Fibroblast of the aortic adventitia (primary cell): ENCODE data around the gene SERINC4. TPM values are rescaled to one million over a fixed set of nuclear protein-coding genes. Genes with fewer than 3 reads are reported as not detected.

Experiments used
- DNase-seq: peaks from one replicate; pipeline ENCODE4 v3.0.0-alpha.2; 2010; ENCODE audit warnings: low read depth
- H3K4me3 ChIP-seq: 2 replicates; pipeline ENCODE4 v1.5.1; 2011; ENCODE audit warnings: low read depth, mild to moderate bottlenecking, control low read depth, low read length, moderate library complexity
- total RNA-seq: library from RNA; depleted of rRNA; stranded (reverse); fragments of >200 nt; gene quantifications from 2 replicates; pipeline ENCODE4 v1.2.3, GENCODE V29; 2012; ENCODE audit warnings: low replicate concordance
- TF ChIP-seq, protein P1 (sequence below): IDR thresholded peaks from 2 replicates; pipeline ENCODE4 v1.5.1; 2011; ENCODE audit warnings: mild to moderate bottlenecking, low read length, control low read depth, inconsistent platforms; ENCODE audit not compliant: insufficient read depth

SERINC4 gene
- total RNA-seq, 1 donor, result 0.18 TPM

DNA sequence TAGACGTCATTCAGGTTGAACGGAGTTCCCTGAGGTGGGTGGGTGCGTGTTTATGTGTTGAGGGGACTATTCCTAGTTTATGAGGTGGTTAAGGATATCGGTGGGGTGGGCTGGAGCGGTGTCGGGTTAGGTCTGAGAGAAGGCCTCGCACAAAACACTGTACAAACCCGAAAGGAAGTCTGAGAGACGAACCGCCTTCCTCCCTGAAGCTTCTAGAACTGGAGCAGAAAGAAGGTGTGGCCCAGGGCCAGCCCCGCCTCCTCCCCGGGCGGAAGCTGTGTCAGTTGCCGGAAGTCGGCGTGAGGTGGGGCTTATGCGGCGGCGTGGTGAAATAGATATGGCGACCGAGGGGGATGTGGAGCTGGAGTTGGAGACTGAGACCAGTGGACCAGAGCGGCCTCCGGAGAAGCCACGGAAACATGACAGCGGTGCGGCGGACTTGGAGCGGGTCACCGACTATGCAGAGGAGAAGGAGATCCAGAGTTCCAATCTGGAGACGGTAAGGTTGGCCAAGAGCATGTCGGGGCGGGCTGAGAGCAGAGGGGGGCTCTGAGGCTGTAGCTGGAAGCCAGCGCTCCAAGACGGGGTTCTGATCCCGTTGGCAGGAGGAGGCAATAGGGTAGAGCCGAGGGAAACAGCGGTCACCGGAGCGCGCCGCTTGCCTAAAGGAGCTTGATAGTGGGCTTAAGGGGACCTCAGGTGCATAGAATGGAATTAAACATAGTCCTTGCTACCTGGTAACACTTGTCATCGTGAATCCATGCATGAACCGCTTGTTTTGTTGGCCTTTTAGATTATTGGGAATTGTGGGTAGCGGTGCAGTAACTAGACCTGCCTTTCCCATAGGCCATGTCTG, 494 bp upstream of the SERINC4 start, which contains the start of gene HYPK:
HYPK (plus strand) TSS at position 314 of the 856 bp plus-strand sequence; CDS start at position 338, 24 bp downstream.
- TF ChIP-seq, protein P1, sequence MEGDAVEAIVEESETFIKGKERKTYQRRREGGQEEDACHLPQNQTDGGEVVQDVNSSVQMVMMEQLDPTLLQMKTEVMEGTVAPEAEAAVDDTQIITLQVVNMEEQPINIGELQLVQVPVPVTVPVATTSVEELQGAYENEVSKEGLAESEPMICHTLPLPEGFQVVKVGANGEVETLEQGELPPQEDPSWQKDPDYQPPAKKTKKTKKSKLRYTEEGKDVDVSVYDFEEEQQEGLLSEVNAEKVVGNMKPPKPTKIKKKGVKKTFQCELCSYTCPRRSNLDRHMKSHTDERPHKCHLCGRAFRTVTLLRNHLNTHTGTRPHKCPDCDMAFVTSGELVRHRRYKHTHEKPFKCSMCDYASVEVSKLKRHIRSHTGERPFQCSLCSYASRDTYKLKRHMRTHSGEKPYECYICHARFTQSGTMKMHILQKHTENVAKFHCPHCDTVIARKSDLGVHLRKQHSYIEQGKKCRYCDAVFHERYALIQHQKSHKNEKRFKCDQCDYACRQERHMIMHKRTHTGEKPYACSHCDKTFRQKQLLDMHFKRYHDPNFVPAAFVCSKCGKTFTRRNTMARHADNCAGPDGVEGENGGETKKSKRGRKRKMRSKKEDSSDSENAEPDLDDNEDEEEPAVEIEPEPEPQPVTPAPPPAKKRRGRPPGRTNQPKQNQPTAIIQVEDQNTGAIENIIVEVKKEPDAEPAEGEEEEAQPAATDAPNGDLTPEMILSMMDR, result no peak
- H3K4me3 ChIP-seq, result peak within 1 kb of the TSS; percentile 99
- peak; percentile 87 for DNase-seq

DNA sequence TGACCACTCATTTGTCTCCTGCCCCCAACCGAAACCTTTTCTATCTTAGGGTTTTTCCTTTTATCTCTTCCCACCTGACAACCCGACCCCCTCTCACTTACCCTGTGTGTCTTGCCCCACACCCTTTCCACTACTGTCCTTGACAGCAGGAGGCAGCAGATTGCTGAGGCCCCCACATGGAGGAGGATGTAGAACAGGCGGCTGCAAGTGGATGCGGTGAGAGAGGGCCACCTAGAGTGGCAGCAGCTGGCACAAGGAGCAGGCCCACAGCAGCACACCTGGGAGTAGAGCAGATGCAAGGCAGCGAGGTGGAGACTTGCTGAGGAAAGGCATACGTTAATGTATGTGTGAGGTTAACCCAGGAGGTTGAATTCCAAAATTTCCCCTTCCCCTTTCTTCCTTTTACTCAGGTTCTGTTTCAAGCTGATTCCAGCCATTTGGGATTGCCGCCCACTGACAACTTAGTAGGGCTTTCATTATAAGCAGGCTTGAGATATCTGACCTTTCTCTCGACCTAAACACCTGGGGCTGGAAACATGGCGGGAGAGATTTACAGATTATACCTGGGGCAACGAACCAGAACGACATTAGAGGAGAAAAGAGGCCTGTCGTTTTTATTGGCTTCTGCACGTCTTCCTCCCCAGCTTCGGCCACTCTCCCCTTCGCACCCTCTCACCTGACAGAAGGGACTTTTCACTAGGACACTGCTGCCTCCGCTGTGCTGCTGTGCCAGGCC, 643 bp downstream of the SERINC4 start:
- TF ChIP-seq, protein P1, result no peak
- H3K4me3 ChIP-seq, result no peak overlapping the region
- no peak for DNase-seq

DNA sequence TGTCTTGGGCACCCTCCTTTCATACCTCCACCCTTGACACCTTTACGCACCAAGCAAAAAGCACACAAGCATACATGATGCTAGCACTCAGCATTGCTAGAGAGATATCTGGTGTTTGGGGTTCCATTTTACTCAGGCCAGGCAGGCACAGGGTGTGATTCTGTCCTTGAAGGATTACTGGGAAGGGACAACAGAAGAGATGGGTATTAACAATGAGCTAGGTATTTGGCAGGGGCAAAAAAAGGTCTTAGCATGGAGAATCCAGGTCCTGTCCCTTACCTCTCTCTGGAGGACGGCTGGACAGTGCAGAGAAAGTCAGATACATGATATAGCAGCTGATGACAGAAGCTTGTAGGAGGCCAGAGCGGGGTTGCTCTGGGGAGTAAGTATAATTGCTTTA, 3.5 kb downstream of the SERINC4 start:
- DNase-seq, result no peak
- TF ChIP-seq, protein P1, result no peak
- H3K4me3 ChIP-seq, result no peak overlapping the region

DNA sequence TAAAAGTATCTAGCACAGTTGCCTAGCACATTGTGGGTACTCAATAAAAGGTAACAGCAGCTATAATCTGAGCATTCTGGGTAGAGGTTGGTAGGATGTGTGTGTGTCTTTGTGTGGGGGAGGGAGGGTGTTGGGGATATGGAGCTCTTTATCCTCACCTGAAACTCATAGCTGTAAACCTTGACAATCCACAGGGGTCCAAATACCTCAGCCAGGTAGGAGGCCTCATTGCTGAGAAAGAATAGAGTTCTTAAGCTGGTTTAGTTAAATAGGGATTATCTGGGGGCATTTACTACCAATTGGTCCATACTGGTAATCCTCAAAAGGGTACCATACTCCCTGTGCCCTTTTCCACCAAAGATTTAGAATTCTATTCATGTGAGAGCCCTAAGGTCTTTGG, 4.0 kb downstream of the SERINC4 start:
- TF ChIP-seq, protein P1, result no peak
- DNase-seq, result no peak
- no peak overlapping the region for H3K4me3 ChIP-seq

DNA sequence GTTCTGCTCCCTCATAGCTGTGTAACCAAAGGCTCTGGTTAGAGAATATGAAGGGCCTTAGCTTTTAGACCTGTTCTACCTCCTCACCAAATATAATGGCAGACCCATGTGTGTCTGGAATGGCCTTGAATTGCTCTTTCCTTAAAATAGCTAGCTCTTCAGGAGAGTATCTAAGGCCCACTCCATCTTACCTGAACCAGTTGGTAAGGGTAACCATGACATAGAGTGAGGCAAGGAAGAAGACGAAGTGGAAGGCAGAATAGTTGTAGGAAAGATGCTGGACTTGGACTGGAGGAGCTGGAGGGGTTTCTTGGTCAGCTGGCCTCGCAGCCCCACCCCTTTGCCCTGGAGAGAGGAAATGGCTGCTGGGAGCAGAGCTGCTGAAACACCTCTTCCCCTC, 4.8 kb downstream of the SERINC4 start:
- H3K4me3 ChIP-seq, result no peak overlapping the region
- no peak for DNase-seq
- TF ChIP-seq, protein P1, result no peak

DNA sequence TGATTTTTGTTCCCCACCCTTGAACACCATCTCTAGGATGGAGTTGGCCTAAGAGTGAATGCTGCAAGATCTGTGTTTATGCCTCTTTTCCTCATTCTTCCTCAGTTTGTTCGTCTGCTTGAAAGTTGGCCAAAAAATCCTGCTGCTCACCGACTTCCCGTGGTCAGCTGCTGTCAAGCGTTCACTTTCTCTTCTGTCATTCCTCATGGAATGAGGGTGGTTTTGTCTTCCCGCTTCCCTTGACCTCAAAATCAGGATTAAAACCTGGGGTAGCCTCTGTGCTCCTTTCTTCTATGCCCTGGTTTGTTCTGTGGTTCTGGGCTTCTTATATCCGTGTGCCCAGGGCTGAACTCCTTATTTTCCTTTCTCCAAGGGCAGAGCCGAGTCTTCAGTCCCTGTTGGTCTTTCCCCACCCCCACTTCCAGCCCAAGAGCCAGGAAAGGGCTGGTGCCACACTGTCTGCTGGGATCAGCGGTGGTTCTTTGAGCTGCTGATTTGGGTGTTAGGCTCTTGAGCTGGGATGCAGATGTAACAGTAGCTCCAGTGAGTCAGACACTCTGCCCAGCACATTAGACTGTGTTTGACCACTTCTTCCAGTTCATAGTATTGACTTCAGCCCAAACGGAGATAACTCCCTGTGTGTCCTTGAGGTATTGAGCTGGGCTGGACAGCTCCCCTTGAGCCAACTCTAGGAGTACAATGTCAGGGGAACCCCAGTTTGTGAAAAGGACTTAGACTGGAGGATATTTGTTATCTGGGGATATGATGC, 5.6 kb downstream of the SERINC4 start:
- peak overlapping the region; percentile 100 for H3K4me3 ChIP-seq
- no peak for DNase-seq
- TF ChIP-seq, protein P1, result no peak
